Ovary (tissue), 3 donors: ENCODE data around the gene BMPR2.

ENCODE experiments used
- EP300 ChIP-seq: sonication (generic); formaldehyde crosslinking; IDR thresholded peaks from one replicate; pipeline ENCODE4 v1.6.1; 2017; ENCODE audit warnings: antibody characterized with exemption
- TF ChIP-seq, protein P1 (sequence below), 3 donors: fragments of 450-650 bp in 2 of 3; fragments of 200-600 bp in 1 of 3; IDR thresholded peaks; one replicate each; pipeline versions ENCODE4 v1.5.1 to v1.8.0; 2016 to 2022; ENCODE audit warnings: antibody characterized with exemption in 3 of 3, mild to moderate bottlenecking in 1 of 3
- donor health status: DM: no; HTN: no; CAD: no.

DNA sequence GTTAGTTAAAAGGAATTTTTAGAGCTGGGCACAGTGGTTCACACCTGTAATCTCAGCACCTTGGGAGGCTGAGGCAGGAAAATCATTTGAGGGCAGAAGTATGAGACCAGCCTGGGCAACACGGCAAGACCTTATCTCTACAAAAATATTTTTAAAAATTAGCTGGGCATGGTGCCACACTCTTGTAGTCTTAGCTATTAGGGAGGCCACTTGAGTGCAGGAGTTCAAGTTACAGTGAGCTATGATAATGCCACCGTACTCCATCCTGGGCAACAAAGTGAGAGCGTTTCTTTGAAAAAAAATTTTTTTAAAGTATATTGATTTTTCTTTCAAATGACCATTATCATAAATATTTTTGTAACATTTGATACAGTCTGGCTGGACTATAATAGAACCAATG is 165.0 kb downstream of the BMPR2 start:
- TF ChIP-seq, protein P1, sequence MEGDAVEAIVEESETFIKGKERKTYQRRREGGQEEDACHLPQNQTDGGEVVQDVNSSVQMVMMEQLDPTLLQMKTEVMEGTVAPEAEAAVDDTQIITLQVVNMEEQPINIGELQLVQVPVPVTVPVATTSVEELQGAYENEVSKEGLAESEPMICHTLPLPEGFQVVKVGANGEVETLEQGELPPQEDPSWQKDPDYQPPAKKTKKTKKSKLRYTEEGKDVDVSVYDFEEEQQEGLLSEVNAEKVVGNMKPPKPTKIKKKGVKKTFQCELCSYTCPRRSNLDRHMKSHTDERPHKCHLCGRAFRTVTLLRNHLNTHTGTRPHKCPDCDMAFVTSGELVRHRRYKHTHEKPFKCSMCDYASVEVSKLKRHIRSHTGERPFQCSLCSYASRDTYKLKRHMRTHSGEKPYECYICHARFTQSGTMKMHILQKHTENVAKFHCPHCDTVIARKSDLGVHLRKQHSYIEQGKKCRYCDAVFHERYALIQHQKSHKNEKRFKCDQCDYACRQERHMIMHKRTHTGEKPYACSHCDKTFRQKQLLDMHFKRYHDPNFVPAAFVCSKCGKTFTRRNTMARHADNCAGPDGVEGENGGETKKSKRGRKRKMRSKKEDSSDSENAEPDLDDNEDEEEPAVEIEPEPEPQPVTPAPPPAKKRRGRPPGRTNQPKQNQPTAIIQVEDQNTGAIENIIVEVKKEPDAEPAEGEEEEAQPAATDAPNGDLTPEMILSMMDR (IDR thresholded peaks at IDR 0.05), result no peak
- TF ChIP-seq EP300, result no peak
